GM19239 (cell line): ENCODE data around the gene ZNHIT6.
"Not testable (repeated sequence)": the region's sequence is repeated elsewhere in the genome, so short reads cannot be mapped to it uniquely, and the experiment has no call there.

ENCODE experiments used
- DNase-seq: peaks from one replicate; pipeline ENCODE4 v3.0.0; 2011; ENCODE audit warnings: low spot score; ENCODE audit not compliant: insufficient read length
- FAIRE-seq: peaks from 2 replicates; lab custom pipeline; 2011; peaks lifted over from hg19 to GRCh38; lab: Jason Lieb, UNC

The ZNHIT6 gene

GRCh38 chr1:85707990-85708828 lies at the start of gene ZNHIT6:
Gene ZNHIT6 (minus strand): TSS chr1:85708433. CDS start chr1:85708284, 149 bp downstream.
- DNase-seq, result peak; percentile 54
- FAIRE-seq, result peak; percentile 95

- FAIRE-seq, result peak; percentile 23
- DNase-seq, result no peak
These were observed 48.6 kb upstream of the ZNHIT6 start for GRCh38 chr1:85756864-85757263.

GRCh38 chr1:85748120-85748519 lies 39.9 kb upstream of the ZNHIT6 start:
- DNase-seq (no peak), FAIRE-seq (no peak)

GRCh38 chr1:85746777-85747176 lies 38.5 kb upstream of the ZNHIT6 start:
- DNase-seq (no peak), FAIRE-seq (no peak)

- no peak for DNase-seq
- peak; percentile 55 for FAIRE-seq
These were observed 35.6 kb upstream of the ZNHIT6 start for GRCh38 chr1:85743814-85744213.

GRCh38 chr1:85734931-85735330 lies 26.7 kb upstream of the ZNHIT6 start:
- DNase-seq (no peak), FAIRE-seq (no peak)

GRCh38 chr1:85718678-85719340 lies 10.6 kb upstream of the ZNHIT6 start:
- DNase-seq (no peak), FAIRE-seq (no peak)

- DNase-seq, result not testable (repeated sequence)
- peak; percentile 54 for FAIRE-seq
These were observed 6.3 kb upstream of the ZNHIT6 start for GRCh38 chr1:85714418-85715114.

GRCh38 chr1:85708829-85709227 lies 595 bp upstream of the ZNHIT6 start:
- FAIRE-seq, result no peak
- no peak for DNase-seq

- peak; percentile 21 for FAIRE-seq
- no peak for DNase-seq
These were observed 805 bp downstream of the ZNHIT6 start for GRCh38 chr1:85707267-85707989.

- FAIRE-seq (no peak), DNase-seq (no peak)
These were observed 2.3 kb downstream of the ZNHIT6 start for GRCh38 chr1:85705940-85706339.

- DNase-seq, result no peak
- no peak for FAIRE-seq
These were observed 7.8 kb downstream of the ZNHIT6 start for GRCh38 chr1:85700422-85700821.

GRCh38 chr1:85697895-85698294 lies 10.3 kb downstream of the ZNHIT6 start:
- FAIRE-seq (no peak), DNase-seq (no peak)

- DNase-seq (no peak), FAIRE-seq (peak; percentile 23)
These were observed 15.4 kb downstream of the ZNHIT6 start for GRCh38 chr1:85692730-85693314.

GRCh38 chr1:85689775-85690404 lies 18.3 kb downstream of the ZNHIT6 start:
- no peak for DNase-seq
- no peak for FAIRE-seq

GRCh38 chr1:85683292-85684025 lies 24.8 kb downstream of the ZNHIT6 start:
- DNase-seq, result no peak
- no peak for FAIRE-seq

GRCh38 chr1:85681087-85681486 lies 27.1 kb downstream of the ZNHIT6 start:
- DNase-seq, result no peak
- FAIRE-seq, result no peak

GRCh38 chr1:85678193-85678592 lies 30.0 kb downstream of the ZNHIT6 start:
- DNase-seq (no peak), FAIRE-seq (peak; percentile 4)

- FAIRE-seq (no peak), DNase-seq (no peak)
These were observed 30.6 kb downstream of the ZNHIT6 start for GRCh38 chr1:85677656-85678055.
